WTC11 (cell line): ENCODE measurements around the gene PER3. TPM values are rescaled to one million over a fixed set of nuclear protein-coding genes. Genes with fewer than 3 reads are reported as not detected.
A peak's percentile ranks its signal among the peaks of the same experiment; 100 is the strongest.

ENCODE experiments used
- ATAC-seq: fragments of 200-7000 bp; cut with Tn5 transposase; 2 replicates; pipeline ENCODE4 v1.10.0; 2021; ENCODE audit warnings: mild to moderate bottlenecking, moderate library complexity
- CTCF ChIA-PET: fragments of 300-600 bp; sonication (Branson Sonifier 250); formaldehyde crosslinking; loops from one replicate; lab custom pipeline; 2021; ENCODE audit warnings: antibody characterized with exemption; lab: Charles Lee
- POLR2A ChIA-PET: fragments of 350-600 bp; sonication (Branson Sonifier 250); formaldehyde crosslinking; loops from one replicate; lab custom pipeline; 2021; ENCODE audit warnings: antibody characterized with exemption; lab: Charles Lee
- DNase-seq: peaks from one replicate; pipeline ENCODE4 v3.0.0; 2021; ENCODE audit warnings: low spot score
- H3K27ac Mint-ChIP-seq: 2 replicates; pipeline ENCODE4 v1.8.0; 2021; ENCODE audit warnings: mixed read lengths
- H3K27me3 Mint-ChIP-seq: 2 replicates; pipeline ENCODE4 v1.8.0; 2021; ENCODE audit warnings: low read depth, mild to moderate bottlenecking, moderate library complexity, mixed read lengths
- H3K36me3 Mint-ChIP-seq: 2 replicates; pipeline ENCODE4 v1.8.0; 2021; ENCODE audit warnings: mixed read lengths
- H3K4me1 Mint-ChIP-seq: 2 replicates; pipeline ENCODE4 v1.8.0; 2022; ENCODE audit warnings: mixed read lengths
- H3K4me3 Mint-ChIP-seq: 2 replicates; pipeline ENCODE4 v1.8.0; 2021; ENCODE audit warnings: mild to moderate bottlenecking, moderate library complexity, mixed read lengths
- H3K9me3 Mint-ChIP-seq: 2 replicates; pipeline ENCODE4 v1.8.0; 2021; ENCODE audit warnings: mixed read lengths
- AFF4 ChIP-seq: sonication (generic); formaldehyde crosslinking; IDR thresholded peaks from 2 replicates; pipeline ENCODE4 v1.8.1; 2023; ENCODE audit warnings: mild to moderate bottlenecking, missing genetic modification reagents, borderline replicate concordance
- ATF6 ChIP-seq: sonication (generic); formaldehyde crosslinking; IDR thresholded peaks from 2 replicates; pipeline ENCODE4 v1.8.1; 2023; ENCODE audit warnings: mild to moderate bottlenecking, missing genetic modification reagents
- FOXK1 ChIP-seq: sonication (generic); formaldehyde crosslinking; IDR thresholded peaks from 2 replicates; pipeline ENCODE4 v1.8.0; 2022; ENCODE audit warnings: mild to moderate bottlenecking, moderate library complexity, missing genetic modification reagents
- KAT7 ChIP-seq: sonication (generic); formaldehyde crosslinking; IDR thresholded peaks from 2 replicates; pipeline ENCODE4 v1.8.1; 2023; ENCODE audit warnings: missing genetic modification reagents, mild to moderate bottlenecking, borderline replicate concordance
- MYBL2 ChIP-seq: sonication (generic); formaldehyde crosslinking; IDR thresholded peaks from 2 replicates; pipeline ENCODE4 v1.8.1; 2023; ENCODE audit warnings: mild to moderate bottlenecking, moderate library complexity, missing genetic modification reagents
- NFYB ChIP-seq: sonication (generic); formaldehyde crosslinking; conservative IDR thresholded peaks from 2 replicates; pipeline ENCODE4 v1.8.0; 2022; ENCODE audit warnings: low read depth, missing genetic modification reagents
- SP1 ChIP-seq: sonication (generic); formaldehyde crosslinking; conservative IDR thresholded peaks from 2 replicates; pipeline ENCODE4 v1.8.1; 2022; ENCODE audit warnings: missing genetic modification reagents
- STAT6 ChIP-seq: sonication (generic); formaldehyde crosslinking; conservative IDR thresholded peaks from 2 replicates; pipeline ENCODE4 v1.8.1; 2023; ENCODE audit warnings: mild to moderate bottlenecking, low read depth, missing genetic modification reagents, moderate library complexity
- TP53 ChIP-seq: sonication (generic); formaldehyde crosslinking; IDR thresholded peaks from 2 replicates; pipeline ENCODE4 v1.8.1; 2023; ENCODE audit warnings: mild to moderate bottlenecking, missing genetic modification reagents
- USF2 ChIP-seq: sonication (generic); formaldehyde crosslinking; IDR thresholded peaks from 2 replicates; pipeline ENCODE4 v1.8.1; 2023; ENCODE audit warnings: mild to moderate bottlenecking, missing genetic modification reagents, moderate library complexity
- ZNF138 ChIP-seq: sonication (generic); formaldehyde crosslinking; conservative IDR thresholded peaks from 2 replicates; pipeline ENCODE4 v1.8.1; 2022; ENCODE audit warnings: mild to moderate bottlenecking, moderate library complexity, missing genetic modification reagents
- ZNF219 ChIP-seq: sonication (generic); formaldehyde crosslinking; IDR thresholded peaks from 2 replicates; pipeline ENCODE4 v1.8.0; 2023; ENCODE audit warnings: missing genetic modification reagents, mild to moderate bottlenecking, borderline replicate concordance
- ZNF317 ChIP-seq: sonication (generic); formaldehyde crosslinking; IDR thresholded peaks from 2 replicates; pipeline ENCODE4 v1.8.1; 2023; ENCODE audit warnings: low read depth, mild to moderate bottlenecking, moderate library complexity, missing genetic modification reagents, borderline replicate concordance
- ZNF416 ChIP-seq: fragments of 250-450 bp; sonication (Bioruptor Pico); IDR thresholded peaks from 2 replicates; pipeline ENCODE4 v1.9.0; 2021; ENCODE audit warnings: mild to moderate bottlenecking, inconsistent platforms
- total RNA-seq: library from RNA; stranded (reverse); gene quantifications from 3 replicates; pipeline ENCODE4 v1.2.3, GENCODE V29; 2021

The PER3 gene
- total RNA-seq, 1 experiment from 2014 or later: 8.5 TPM

GRCh38 chr1:7781501-7781900 lies 2.6 kb upstream of the PER3 start (continued):
- TF ChIP-seq STAT6: no peak

GRCh38 chr1:7781923-7782495 lies 2.1 kb upstream of the PER3 start:
- Mint-ChIP-seq H3K4me1 (peaks cover 10% of the 10 kb centered on the region), H3K27me3 (peaks cover 14% of the 10 kb centered on the region), H3K36me3 (peaks cover 43% of the 10 kb centered on the region), H3K27ac (no peak overlapping the region), H3K9me3 (0 out of 2 replicates have a peak, but pooled peaks cover 6% of the 10 kb centered on the region), H3K4me3 (peak overlapping the region; percentile 74; the same call in 1 of the 2 replicates)
- ChIA-PET CTCF (no interaction called here), POLR2A (no interaction called here)
- no peak for TF ChIP-seq ZNF317 (CRISPR knock-in tag)
- TF ChIP-seq USF2: no peak
- no peak for TF ChIP-seq TP53
- TF ChIP-seq ZNF138: no peak
- no peak for TF ChIP-seq AFF4 (CRISPR knock-in tag)
- no peak for TF ChIP-seq SP1 (CRISPR knock-in tag)
- no peak for TF ChIP-seq ZNF219 (CRISPR knock-in tag)
- TF ChIP-seq KAT7 (CRISPR knock-in tag): no peak
- DNase-seq (no peak), ATAC-seq (no peak)

GRCh38 chr1:7783178-7783711 lies 846 bp upstream of the PER3 start:
- peaks cover 14% of the 10 kb centered on the region for H3K27me3 Mint-ChIP-seq
- H3K4me3 Mint-ChIP-seq: peak overlapping the region; percentile 74
- H3K9me3 Mint-ChIP-seq: 0 out of 2 replicates have a peak, but pooled peaks cover 6% of the 10 kb centered on the region
- peaks cover 40% of the 10 kb centered on the region for H3K36me3 Mint-ChIP-seq
- DNase-seq (peak; percentile 76), ATAC-seq (peak; percentile 66)
- peaks cover 10% of the 10 kb centered on the region for H3K4me1 Mint-ChIP-seq
- POLR2A ChIA-PET: no interaction called here
- CTCF ChIA-PET: interaction anchor here (0.6 to 1.3 kb wide), 4 partner anchors 25 to 103 kb away, joined by 3 to 8 read pairs (median 5); no protein-coding TSS in a partner anchor
- no peak overlapping the region for H3K27ac Mint-ChIP-seq
- peak; percentile 100 for TF ChIP-seq ZNF416
- no peak for TF ChIP-seq MYBL2 (CRISPR knock-in tag)
- no peak for TF ChIP-seq ATF6 (CRISPR knock-in tag)
- TF ChIP-seq AFF4 (CRISPR knock-in tag): no peak
- TF ChIP-seq NFYB: no peak
- 0 out of 2 replicates have a peak, but pooled peaks have one; percentile 27 for TF ChIP-seq SP1 (CRISPR knock-in tag)
- TF ChIP-seq FOXK1 (CRISPR knock-in tag): no peak
- TF ChIP-seq, all 79 proteins: peak for 2
